Measurements from ENCODE around the gene RBM45. TPM values are rescaled to one million over a fixed set of nuclear protein-coding genes. Genes with fewer than 3 reads are reported as not detected.

RBM45 gene
- polyA plus RNA-seq, 2 of the 4 experiments (the other 2 are of a cell fraction) = 15.2 to 20.9 TPM

DNA sequence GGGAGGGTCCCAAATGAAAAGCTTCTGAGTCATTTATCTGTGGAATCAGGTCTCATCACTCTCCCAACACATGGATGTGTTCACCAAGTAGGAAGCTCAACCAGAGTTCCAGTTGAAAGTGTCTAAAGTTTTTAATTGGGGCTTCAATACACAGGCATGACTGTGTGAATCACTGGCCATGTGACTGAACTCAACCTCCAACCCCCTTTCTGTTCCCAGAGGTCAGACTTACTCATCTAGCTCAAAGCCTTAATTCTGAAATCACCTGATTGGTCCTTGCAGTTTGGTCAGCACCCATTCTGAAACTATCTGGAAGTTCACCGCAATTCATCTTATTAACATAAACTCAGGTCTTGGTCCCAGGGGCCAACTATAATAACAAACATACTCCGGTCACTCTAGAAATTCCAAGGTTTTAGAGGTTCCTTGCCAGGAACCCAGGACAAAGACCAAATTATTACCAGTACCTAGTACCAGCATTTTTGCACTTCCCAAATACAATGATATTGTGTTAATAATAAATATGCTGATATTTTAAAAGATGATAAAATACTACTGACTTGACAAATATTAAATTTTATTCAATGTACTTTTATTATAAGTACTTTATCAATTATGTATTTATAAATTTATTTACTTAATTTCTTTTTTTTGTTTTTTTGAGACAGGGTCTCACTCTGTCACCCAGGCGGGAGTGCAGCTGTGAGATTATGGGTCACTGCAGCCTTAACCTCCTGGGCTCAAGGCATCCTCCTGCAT is 10.7 kb upstream of the RBM45 start:
- 94% methylated on average over 3 of the region's 3 CpGs for WGBS (ENCODE audit: missing lambda C conversion rate)
- Histone ChIP-seq H3K9me3 (no peaks in the 10 kb centered on the region), H3K27ac (no peak overlapping the region), H3K4me1 (0 out of 3 replicates have a peak, but pooled peaks cover 6% of the 10 kb centered on the region), H3K4me3 (no peak overlapping the region), H3K4me2 (no peak overlapping the region)
- ATAC-seq (peak in 1 of 2 experiments; percentile 25; a peak in 2 of 6 replicates), FAIRE-seq (no peak), DNase-seq (ENCODE audit: low read depth in 1 of 2, low spot score in 1 of 2) (no peak)
- ChIA-PET CTCF (interaction anchor here (0.9 to 1.8 kb wide), 5 partner anchors 11 to 118 kb away, joined by 3 to 11 read pairs (median 3); partner anchors contain the start of gene RBM45), POLR2A (interaction anchor here (0.6 to 0.8 kb wide), 2 partner anchors 9 to 350 kb away, joined by 3 read pairs; partner anchors contain the start of genes PJVK and PRKRA)
- TF ChIP-seq RARB (CRISPR knock-in tag; IDR thresholded peaks at IDR 0.05) (no peak), CHD2 (IDR thresholded peaks at IDR 0.05; ENCODE audit: low read length, partially characterized antibody) (no peak), ZC3H11A (IDR thresholded peaks at IDR 0.05) (no peak), FOXS1 (CRISPR knock-in tag; IDR thresholded peaks at IDR 0.05) (no peak), POLR2AphosphoS2 (conservative IDR thresholded peaks at IDR 0.05; ENCODE audit: low read length) (no peak), TP53 (CRISPR knock-in tag; IDR thresholded peaks at IDR 0.05) (no peak), TFCP2L1 (CRISPR knock-in tag; IDR thresholded peaks at IDR 0.05) (no peak), CBX2 (IDR thresholded peaks at IDR 0.05; ENCODE audit: borderline replicate concordance, low read depth) (no peak), HEYL (CRISPR knock-in tag; IDR thresholded peaks at IDR 0.05) (no peak), RNF2 (IDR thresholded peaks at IDR 0.05; ENCODE audit: borderline replicate concordance, low read depth) (no peak), EHMT2 (IDR thresholded peaks at IDR 0.05; ENCODE audit: low read depth) (no peak), FOSL2 (IDR thresholded peaks at IDR 0.05) (no peak), FOSL2 (CRISPR knock-in tag; IDR thresholded peaks at IDR 0.05) (no peak), NR3C1 (IDR thresholded peaks at IDR 0.05) (no peak), CEBPB (IDR thresholded peaks at IDR 0.05) (no peak), ZSCAN20 (CRISPR knock-in tag; IDR thresholded peaks at IDR 0.05) (no peak), MAFK (IDR thresholded peaks at IDR 0.05; ENCODE audit: partially characterized antibody) (no peak)
- TF ChIP-seq, protein P1, sequence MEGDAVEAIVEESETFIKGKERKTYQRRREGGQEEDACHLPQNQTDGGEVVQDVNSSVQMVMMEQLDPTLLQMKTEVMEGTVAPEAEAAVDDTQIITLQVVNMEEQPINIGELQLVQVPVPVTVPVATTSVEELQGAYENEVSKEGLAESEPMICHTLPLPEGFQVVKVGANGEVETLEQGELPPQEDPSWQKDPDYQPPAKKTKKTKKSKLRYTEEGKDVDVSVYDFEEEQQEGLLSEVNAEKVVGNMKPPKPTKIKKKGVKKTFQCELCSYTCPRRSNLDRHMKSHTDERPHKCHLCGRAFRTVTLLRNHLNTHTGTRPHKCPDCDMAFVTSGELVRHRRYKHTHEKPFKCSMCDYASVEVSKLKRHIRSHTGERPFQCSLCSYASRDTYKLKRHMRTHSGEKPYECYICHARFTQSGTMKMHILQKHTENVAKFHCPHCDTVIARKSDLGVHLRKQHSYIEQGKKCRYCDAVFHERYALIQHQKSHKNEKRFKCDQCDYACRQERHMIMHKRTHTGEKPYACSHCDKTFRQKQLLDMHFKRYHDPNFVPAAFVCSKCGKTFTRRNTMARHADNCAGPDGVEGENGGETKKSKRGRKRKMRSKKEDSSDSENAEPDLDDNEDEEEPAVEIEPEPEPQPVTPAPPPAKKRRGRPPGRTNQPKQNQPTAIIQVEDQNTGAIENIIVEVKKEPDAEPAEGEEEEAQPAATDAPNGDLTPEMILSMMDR (IDR thresholded peaks at IDR 0.05) = no peak
- TF ChIP-seq, protein P2, sequence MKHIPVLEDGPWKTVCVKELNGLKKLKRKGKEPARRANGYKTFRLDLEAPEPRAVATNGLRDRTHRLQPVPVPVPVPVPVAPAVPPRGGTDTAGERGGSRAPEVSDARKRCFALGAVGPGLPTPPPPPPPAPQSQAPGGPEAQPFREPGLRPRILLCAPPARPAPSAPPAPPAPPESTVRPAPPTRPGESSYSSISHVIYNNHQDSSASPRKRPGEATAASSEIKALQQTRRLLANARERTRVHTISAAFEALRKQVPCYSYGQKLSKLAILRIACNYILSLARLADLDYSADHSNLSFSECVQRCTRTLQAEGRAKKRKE (CRISPR knock-in tag; IDR thresholded peaks at IDR 0.05; ENCODE audit: low read depth) = no peak
- TF ChIP-seq, protein P3, sequence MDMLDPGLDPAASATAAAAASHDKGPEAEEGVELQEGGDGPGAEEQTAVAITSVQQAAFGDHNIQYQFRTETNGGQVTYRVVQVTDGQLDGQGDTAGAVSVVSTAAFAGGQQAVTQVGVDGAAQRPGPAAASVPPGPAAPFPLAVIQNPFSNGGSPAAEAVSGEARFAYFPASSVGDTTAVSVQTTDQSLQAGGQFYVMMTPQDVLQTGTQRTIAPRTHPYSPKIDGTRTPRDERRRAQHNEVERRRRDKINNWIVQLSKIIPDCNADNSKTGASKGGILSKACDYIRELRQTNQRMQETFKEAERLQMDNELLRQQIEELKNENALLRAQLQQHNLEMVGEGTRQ (IDR thresholded peaks at IDR 0.05) = no peak
- TF ChIP-seq, protein P4, sequence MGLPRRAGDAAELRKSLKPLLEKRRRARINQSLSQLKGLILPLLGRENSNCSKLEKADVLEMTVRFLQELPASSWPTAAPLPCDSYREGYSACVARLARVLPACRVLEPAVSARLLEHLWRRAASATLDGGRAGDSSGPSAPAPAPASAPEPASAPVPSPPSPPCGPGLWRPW (IDR thresholded peaks at IDR 0.05) = no peak

DNA sequence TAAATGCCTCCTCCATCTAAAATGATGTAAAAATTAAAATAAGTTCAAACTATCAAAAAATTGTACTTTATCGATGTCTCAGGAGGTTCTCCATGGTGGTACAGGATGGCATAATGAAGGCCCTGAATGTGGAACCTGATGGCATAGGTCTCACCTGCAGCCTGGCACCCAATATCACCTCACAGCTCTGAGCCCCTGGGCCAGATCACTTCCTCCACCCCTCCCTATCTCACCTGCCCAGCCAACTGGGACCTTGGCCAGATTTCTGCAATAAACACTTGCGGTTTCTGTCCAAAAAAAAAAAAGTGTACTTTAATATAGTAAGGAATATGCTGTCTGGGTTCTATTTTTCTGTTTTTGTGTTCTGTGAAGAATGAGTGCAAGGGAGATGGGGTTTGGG is 6.7 kb upstream of the RBM45 start:
- POLR2A ChIA-PET = no interaction called here
- DNase-seq (ENCODE audit: low read depth in 1 of 2, low spot score in 1 of 2) (no peak), FAIRE-seq (no peak), ATAC-seq (no peak)
- Histone ChIP-seq H3K4me2 (no peak overlapping the region), H3K27ac (no peak overlapping the region), H3K4me3 (no peak overlapping the region), H3K4me1 (0 out of 3 replicates have a peak, but pooled peaks cover 6% of the 10 kb centered on the region), H3K9me3 (no peaks in the 10 kb centered on the region)
- 87% methylated on average over 2 of the region's 2 CpGs for WGBS (ENCODE audit: missing lambda C conversion rate)
- CTCF ChIA-PET = interaction anchor here (1.2 to 1.6 kb wide), 2 partner anchors 290 to 309 kb away, joined by 3 to 5 read pairs; no protein-coding TSS in a partner anchor
- TF ChIP-seq, protein P5, sequence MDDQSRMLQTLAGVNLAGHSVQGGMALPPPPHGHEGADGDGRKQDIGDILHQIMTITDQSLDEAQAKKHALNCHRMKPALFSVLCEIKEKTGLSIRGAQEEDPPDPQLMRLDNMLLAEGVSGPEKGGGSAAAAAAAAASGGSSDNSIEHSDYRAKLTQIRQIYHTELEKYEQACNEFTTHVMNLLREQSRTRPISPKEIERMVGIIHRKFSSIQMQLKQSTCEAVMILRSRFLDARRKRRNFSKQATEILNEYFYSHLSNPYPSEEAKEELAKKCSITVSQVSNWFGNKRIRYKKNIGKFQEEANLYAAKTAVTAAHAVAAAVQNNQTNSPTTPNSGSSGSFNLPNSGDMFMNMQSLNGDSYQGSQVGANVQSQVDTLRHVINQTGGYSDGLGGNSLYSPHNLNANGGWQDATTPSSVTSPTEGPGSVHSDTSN (IDR thresholded peaks at IDR 0.05) = no peak
- TF ChIP-seq ZFP36 (IDR thresholded peaks at IDR 0.05; ENCODE audit: borderline replicate concordance, partially characterized antibody) (no peak), CHD2 (IDR thresholded peaks at IDR 0.05; ENCODE audit: low read length, partially characterized antibody) (no peak), SREBF2 (IDR thresholded peaks at IDR 0.05) (no peak), EP300 (IDR thresholded peaks at IDR 0.05) (no peak), NFE2L2 (conservative IDR thresholded peaks at IDR 0.05; ENCODE audit: low read length) (no peak), RFX5 (IDR thresholded peaks at IDR 0.05) (no peak), RARB (CRISPR knock-in tag; IDR thresholded peaks at IDR 0.05) (no peak), RCOR1 (IDR thresholded peaks at IDR 0.05; ENCODE audit: low read depth, low read length) (no peak), NPAS2 (CRISPR knock-in tag; IDR thresholded peaks at IDR 0.05; ENCODE audit: borderline replicate concordance) (no peak)
- TF ChIP-seq, protein P6, sequence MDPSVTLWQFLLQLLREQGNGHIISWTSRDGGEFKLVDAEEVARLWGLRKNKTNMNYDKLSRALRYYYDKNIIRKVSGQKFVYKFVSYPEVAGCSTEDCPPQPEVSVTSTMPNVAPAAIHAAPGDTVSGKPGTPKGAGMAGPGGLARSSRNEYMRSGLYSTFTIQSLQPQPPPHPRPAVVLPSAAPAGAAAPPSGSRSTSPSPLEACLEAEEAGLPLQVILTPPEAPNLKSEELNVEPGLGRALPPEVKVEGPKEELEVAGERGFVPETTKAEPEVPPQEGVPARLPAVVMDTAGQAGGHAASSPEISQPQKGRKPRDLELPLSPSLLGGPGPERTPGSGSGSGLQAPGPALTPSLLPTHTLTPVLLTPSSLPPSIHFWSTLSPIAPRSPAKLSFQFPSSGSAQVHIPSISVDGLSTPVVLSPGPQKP (IDR thresholded peaks at IDR 0.05; ENCODE audit: low read depth, low read length) = no peak
- TF ChIP-seq, protein P7, sequence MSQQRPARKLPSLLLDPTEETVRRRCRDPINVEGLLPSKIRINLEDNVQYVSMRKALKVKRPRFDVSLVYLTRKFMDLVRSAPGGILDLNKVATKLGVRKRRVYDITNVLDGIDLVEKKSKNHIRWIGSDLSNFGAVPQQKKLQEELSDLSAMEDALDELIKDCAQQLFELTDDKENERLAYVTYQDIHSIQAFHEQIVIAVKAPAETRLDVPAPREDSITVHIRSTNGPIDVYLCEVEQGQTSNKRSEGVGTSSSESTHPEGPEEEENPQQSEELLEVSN (IDR thresholded peaks at IDR 0.05; ENCODE audit: borderline replicate concordance, low read depth) = no peak
